ENCODE results near the gene TREML4.
"Not testable (repeated sequence)": the region's sequence is repeated elsewhere in the genome, so short reads cannot be mapped to it uniquely, and the experiment has no call there.

TREML4 gene

DNA sequence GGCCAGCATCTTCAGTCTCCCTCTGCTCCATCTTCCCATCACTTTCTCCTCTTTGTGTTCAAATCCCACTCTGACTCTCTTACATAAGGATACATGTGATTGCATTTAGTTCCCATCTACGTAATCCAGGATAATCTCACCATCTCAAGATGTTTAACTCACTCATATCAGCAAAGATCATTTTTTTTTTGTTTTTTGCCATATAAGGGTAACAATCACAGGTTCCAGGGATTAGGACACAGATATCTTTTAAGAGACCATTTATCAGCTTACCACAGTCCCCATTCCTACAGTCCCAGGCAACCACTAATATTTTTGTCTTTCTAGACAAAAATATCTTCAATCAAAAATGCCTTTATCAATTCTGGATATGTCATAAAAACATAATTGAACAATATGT, 24.0 kb upstream of the TREML4 start:
- no peak for DNase-seq (ENCODE audit: low read depth in 2 of 3, low spot score in 2 of 3)

DNA sequence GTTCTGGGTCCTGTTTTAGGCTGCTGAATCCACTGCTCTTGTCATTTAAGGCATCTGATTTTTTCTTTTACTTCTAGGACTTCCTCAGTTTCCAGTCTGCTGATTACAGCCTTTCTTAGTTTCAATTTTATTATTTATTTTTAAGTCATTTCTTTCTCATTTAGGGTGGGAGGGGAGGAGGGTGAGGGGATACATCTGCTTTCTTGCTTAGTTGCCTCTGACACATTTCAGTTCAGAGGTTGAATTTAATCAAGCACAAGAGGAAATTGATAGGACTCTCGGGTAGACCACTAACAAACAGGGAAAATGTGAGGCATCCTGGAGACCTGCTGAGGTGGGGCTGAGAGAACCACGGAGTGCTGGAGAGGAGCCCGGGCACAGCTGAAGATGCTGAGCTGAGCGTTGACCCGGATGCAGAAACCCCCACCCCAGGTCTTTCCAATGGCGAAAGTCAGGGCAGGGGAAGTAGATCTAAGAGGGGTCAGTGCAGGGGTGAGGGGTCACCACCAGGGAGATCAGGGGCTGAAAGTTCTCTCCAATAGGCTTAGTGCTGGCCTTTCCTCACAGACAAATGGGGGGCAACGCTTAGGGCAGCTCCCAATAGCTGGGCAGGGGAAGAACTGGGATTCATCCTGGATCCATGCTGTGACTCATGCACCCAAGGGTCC, 19.6 kb upstream of the TREML4 start:
- DNase-seq (ENCODE audit: low read depth in 2 of 3, low spot score in 2 of 3): no peak

DNA sequence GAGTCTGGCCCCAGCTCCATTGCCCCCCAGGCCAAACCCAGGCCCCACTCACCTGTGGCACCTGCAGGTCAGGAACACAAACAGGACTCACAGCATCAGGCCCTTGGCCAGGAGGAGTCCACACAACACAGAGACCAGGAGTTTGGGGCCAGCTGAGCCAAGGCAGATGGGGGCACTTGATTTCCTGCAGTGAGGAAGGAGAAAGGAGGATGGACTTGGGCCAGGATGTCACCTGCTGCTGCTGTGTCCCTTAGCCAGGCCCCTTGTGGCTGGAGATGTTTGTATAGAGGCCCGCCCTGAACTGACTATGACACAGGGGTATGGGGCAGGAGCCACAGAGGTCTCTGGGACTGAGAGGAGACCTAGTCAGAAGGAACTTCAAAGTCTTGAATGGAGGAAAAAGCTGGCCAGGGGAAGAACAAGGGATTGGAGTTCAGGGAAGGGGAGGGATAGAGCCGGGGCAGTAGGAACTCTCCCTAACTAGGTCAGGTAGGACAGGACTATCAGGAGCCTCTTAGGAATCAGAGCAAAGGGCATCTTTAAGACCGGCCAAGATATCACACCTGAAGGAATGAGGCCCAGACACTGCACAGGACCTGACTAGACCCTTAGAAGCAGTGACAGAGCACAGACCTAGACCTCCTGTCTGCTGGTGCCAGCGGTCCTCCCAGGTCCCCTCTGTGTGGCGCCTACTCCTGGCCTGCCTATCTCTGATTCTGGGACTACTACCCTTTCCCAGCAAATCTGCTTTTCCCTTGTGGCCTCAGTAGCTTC, 18.4 kb upstream of the TREML4 start:
- no peak for DNase-seq (ENCODE audit: low read depth in 2 of 3, low spot score in 2 of 3)

DNA sequence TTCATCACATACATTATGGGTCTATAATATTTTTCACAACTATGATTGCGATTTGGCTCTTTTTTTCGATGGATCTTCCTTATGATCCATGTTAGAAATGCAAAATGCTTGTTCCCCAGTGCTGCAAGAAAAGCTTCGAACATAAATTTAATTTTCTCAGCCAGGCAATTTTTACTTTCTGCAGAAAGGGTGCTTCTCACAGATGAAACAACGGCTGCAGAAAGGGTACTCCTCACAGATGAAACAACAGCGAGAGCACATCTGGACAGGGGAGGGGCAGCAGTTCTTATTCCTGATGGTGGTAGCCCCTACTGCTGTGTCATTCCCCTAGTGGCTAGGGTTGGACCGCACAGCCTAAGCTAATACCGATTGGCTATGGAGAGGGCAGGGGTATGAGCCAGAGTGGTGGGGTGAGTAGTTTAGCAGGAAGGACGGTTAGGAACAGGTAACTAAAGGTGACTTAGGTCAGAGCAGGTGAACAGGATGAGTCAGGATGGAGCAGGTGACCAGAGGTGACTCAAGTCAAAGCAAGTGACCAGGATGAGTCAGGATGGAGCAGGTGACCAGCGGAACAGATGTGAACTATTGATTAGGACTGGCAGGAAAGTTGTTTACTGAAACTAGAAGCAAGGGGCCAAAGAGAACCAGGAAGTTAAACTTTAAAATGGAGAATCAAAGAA, 13.4 kb upstream of the TREML4 start:
- DNase-seq (ENCODE audit: low read depth in 2 of 3, low spot score in 2 of 3): no peak

DNA sequence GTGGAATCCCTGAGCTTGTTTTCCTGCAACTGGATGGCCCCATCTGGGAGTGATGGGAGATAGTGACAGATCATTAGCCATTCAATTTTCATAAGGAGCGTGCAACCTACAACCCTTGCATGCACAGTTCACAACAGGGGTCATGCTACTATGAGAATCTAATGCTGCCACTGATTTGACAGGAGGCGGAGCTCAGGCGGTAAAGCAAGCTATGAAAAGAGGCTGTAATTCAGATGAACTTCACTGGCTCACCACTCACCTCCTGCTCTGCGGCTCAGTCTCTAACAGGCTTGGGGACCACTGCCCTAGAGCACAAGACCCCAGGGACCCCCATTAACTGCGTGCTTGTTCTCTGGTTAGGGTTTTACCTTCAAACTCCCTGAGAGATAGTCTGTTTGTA, 12.4 kb upstream of the TREML4 start:
- no peak for DNase-seq (ENCODE audit: low read depth in 2 of 3, low spot score in 2 of 3)

DNA sequence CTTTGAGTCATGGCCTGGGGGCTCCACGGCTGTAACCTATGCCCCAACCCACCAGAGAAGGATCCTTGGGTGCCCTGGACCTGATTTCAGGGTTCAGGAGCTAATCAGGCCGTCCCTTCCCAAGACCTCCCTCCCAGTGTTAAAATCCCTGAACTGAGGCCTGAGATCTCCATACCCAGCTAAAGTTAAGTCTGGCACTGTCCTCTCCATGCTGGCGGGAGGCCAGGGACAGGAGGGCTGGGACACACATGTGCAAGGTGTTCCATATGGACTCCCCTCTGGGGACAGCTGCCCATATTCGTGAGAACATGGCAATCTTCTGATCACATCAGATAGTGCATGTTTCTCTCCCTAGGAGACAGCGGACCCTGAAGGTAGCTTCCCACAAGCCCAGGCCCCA, 11.5 kb upstream of the TREML4 start:
- no peak for DNase-seq (ENCODE audit: low read depth in 2 of 3, low spot score in 2 of 3)

DNA sequence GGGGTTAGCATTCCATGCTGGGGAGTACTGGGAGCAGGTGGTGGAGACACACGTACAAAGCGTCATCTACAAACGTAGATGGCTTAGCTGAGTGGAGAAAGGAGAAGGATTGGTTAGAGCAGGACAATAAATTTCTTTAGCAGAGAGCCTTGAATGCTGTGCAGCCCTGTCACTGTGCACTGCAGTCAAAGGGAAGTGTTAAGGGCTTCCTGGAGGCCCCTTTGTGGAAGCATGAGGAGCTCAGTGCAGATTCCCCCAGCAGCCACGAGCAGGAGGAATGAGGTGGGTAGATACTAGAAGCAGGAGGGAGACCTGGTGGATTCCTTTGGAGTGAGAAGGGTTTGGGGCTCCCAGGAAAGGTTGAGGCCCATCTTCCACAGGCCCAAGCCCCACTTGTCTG, 6.1 kb upstream of the TREML4 start:
- DNase-seq (ENCODE audit: low read depth in 2 of 3, low spot score in 2 of 3): no peak

DNA sequence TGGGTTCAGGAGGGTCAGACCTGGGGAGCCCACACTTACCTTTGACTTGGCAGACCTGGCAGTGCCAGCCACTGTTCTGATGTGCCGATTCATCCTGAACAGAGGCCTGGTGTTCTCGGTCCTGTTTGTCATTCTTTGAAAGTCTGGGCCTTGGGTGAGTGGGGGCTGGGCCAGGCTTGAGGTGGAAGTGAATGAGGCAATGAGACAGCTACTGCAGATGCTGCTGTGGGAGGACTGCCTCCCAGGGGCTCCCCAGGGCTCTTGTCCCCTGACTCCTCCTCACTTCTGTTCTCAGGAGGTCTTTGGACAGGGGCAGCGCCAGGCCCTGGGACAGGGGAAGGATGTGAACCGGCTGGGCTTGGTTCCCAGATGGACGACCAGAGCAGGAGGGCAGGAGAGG, 5.6 kb upstream of the TREML4 start:
- DNase-seq (ENCODE audit: low read depth in 2 of 3, low spot score in 2 of 3): no peak

DNA sequence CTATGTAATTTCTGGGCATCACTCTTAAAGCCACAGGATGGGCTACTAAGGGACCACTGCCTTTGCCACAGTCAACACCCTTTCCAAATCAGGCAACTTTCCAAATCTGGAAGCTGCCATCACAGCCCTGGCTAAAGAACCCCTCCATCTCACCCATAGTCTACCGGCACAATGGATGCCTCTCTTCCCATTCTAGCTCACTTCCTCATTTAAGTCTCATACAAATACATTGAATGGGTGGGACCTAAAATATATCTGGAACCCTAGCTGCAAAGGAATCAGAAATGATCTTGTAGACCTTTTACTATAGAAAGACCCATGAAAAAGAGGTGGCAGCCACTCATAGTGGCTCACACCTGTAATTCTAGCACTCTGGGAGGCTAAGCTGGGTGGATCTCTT, 3.3 kb upstream of the TREML4 start:
- DNase-seq (ENCODE audit: low read depth in 2 of 3, low spot score in 2 of 3): no peak

DNA sequence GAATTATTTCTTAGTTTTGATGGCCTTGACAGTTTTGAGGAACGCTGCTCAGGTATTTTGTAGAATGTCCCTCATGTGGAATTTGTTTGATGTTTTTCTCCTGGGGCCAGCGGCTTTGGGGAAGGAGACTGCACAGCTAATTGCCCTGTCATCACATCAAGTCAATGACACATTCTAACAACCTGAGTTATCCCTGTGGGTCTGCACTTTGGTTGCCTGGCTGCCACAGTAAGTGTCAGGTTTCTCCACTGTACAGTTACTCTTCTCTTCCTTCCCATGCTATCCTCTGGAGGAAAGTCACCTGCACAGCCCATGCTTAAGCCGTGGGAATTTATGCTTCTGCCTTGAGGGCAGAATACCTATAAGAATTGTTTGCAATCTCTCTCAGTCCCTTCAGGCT, 1.4 kb upstream of the TREML4 start:
- no peak for DNase-seq (ENCODE audit: low read depth in 2 of 3, low spot score in 2 of 3)

DNA sequence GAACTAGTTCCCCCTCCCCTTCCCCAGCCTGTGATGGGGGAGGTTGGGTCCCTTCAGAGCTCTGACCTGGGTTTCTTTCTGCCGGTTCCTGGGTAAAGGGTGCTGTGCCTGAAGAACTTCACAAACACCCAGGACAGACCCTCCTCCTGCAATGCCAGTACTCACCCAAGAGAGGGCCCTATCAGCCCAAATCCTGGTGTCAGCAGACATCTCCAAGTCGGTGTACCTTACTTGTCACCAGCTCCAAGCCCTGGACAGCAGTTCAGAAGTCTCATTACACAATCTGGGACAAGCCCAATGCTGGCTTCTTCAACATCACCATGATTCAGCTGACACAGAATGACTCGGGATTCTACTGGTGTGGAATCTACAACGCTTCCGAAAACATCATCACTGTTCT, 467 bp downstream of the TREML4 start:
- DNase-seq (ENCODE audit: low read depth in 2 of 3, low spot score in 2 of 3): no peak

DNA sequence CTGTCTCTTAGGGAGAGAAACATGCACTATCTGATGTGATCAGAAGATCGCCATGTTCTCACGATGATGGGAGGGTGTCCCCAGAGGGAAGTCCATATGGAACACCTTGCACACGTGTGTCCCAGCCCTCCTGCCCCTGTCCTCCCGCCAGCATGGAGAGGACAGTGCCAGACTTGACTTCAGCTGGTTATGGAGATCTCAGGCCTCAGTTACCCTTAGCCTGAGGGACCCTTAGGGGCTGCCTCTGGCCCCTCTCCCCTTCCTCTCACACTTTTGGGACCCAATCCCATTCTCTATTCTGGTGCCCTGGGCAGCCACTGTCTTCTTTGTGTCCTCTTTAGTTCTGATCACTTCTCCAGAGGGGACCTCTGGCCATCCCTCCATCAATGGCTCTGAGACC, 1.6 kb downstream of the TREML4 start:
- no peak for DNase-seq (ENCODE audit: low read depth in 2 of 3, low spot score in 2 of 3)

DNA sequence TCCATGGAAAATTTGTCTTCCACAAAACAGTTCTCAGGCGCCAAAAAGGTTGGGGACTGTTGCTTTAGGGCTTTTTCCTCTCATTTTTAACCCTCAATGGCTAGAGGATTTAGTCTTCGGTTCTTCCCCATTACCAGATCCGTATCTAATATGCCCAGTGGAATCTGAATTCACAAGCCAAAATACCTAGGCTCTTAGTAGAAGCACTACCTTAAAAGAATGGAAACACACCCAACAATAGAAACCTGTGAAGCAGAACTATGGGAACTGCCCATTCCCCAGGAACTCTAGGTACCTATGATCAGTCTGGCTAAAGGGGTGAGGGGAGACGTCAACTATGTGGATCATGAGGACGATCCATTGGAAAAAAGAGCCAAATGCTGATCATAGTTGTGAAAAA, 3.1 kb downstream of the TREML4 start:
- DNase-seq (ENCODE audit: low read depth in 2 of 3, low spot score in 2 of 3): no peak

DNA sequence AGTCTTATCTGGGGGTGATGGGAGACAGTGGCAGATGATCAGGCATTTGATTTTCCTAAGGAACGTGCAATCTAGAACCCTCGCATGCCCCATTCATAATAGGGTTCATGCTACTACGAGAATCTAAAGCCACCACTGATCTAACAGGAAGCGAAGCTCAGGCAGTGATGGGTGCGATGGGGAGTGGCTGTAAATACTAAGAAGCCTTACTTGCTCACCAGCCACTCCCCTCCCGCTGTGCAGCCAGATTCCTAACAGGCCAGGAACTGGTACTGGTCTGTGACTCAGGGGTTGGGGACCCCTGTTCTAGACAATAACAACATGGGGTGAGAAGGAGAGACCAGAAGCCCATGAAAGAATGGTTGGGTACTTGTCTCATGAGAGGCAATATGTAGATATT, 4.5 kb downstream of the TREML4 start:
- DNase-seq (ENCODE audit: low read depth in 2 of 3, low spot score in 2 of 3): no peak

DNA sequence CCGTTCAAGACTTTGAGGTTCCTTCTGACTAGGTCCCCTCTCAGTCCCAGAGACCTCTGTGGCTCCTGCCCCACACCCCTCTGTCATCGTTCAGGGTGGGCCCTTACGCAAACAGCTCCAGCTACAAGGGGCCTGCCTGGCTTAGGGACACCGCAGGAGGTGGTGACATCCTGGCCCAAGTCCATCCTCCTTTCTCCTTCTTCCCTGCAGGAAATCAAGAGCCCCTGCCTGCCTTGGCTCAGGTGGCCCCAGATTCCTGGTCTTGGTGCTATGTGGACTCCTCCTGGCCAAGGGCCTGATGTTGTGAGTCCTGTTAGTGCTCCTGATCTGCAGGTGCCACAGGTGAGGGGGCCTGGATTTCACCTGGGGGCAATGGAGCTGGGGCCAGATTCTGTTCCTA, 8.1 kb downstream of the TREML4 start:
- no peak for DNase-seq (ENCODE audit: low read depth in 2 of 3, low spot score in 2 of 3)

DNA sequence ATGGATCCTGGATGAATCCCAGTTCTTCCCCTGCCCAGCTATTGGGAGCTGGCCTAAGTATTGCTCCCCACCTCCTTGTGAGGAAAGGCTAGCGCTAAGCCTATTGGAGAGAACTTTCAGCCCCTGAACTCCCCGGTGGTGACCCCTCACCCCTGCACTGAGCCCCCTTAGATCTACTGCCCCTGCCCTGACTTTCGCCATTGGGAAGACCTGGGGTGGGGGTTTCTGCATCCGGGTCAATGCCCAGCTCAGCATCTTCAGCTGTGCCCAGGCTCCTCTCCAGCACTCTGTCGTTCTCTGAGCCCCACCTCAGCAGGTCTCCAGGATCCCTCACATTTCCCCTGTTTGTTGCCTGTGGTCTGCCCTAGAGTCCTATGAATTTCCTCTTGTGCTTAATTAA, 9.0 kb downstream of the TREML4 start:
- DNase-seq (ENCODE audit: low read depth in 2 of 3, low spot score in 2 of 3): no peak

DNA sequence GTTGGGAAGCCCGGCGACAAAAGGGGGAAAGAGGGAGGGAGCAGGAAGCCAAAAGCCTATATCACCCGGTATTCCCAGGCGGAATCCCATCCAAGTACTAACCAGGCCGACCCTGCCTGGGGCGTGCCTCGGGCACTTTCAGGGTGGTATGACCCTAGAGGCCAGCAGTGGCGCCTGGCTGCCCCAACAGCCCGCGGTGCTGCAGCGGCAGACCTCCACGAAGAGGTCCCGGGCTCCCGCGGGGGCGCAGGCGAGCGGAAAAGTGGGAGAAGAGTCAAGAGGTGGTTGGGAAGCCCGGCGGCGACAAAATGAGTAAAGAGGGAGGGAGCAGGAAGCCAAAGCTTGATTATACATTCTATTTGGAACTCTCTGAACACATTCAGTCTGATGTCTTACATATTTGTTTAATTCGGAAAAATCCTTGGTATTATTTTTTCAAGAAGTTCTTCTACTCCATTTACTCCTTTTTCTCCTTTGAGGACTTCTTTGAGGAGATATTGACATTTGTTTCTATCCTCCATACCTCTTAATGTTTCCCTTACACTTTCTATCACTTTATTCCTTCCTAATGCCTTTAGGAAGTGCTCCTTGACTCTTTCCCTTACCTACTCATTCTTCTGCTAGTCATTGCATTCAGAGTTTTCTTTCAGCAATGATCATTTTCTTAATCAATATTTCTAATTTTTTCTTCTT, 11.5 kb downstream of the TREML4 start:
- DNase-seq (ENCODE audit: low read depth in 2 of 3, low spot score in 2 of 3): no peak

DNA sequence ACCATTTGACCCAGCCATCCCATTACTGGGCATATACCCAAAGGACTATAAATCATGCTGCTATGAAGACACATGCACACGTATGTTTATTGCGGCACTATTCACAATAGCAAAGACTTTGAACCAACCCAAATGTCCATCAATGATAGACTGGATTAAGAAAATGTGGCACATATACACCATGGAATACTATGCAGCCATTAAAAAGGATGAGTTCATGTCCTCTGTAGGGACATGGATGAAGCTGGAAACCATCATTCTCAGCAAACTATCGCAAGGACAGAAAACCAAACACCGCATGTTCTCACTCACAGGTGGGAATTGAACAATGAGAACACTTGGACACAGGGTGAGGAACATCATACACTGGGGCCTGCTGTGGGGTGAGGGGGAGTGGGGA, 18.4 kb downstream of the TREML4 start:
- not testable (repeated sequence) for DNase-seq (ENCODE audit: low read depth in 2 of 3, low spot score in 2 of 3)

DNA sequence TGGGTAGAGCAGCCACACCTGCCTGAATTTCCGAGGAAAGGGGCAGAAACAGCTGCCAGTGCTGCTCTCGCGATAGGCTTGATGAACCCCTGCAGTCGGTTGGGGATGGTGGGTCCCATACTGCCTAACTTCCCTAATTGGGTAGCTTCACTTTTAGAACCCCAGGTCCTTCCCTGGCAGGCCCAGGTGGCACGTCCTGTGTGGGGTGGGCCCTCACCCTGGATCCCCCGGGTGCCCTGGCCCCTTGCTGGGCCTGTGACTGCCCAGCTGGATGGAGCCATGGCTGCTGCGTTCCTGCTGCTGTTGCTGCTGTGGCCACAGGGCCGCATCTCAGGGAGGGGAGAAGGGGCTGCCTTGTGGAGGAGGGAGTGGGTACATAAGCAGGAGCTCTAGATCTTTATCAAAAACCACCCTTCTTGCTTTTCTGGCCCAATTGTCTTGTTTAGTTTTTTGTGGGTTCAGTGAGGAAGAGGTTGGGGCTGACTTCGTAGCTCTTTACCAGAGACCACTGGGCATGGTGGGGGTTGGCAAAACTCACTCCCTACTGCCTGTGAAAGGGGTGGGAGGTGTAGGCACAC, 19.2 kb downstream of the TREML4 start:
- no peak for DNase-seq (ENCODE audit: low read depth in 2 of 3, low spot score in 2 of 3)

DNA sequence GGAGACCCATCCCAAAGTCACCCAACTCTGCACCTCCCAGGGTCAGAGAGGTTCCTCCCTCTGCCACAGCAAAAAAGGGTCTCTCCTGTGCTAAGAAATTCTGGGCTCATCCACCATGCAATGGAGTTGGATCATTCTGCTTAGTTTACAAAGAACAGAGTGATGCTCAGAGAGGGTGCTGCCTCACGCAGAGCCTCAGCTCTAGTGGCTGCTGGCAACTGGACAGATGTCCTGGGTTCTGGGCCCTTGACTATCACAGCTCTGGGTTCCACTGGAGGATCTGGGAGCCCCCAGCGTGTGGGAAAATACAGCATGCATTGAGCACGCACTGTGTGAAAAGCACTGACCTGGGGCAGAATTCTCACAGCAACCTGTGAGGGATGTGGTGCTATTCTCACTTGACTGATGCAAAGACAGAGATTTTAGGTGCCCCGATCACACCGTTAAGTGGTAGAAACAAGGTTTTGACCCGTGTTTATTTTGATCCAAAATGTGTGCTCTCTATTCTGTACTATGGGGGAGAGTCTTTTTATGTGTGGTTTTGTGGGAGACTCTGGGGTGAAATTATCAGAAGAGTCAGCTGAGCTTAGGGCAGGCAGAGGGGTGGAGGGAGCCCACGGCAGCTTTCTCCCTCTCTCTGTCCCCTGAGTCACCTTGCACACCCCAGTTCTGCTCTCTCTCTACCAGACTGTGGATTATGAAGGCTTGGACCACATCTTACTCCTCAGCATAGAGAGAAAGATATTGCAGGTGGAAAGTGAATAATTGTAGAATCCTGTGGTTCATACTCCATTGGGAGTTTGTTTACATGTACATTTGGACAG, 19.9 kb downstream of the TREML4 start:
- no peak for DNase-seq (ENCODE audit: low read depth in 2 of 3, low spot score in 2 of 3)
